Sigmoid colon (tissue), 4 donors: Measurements from ENCODE around the gene CARMIL3.

Experiments used
- POLR2A ChIP-seq, 2 donors: fragments of 450-650 bp; IDR thresholded peaks; one replicate each; pipeline ENCODE4 v1.6.1; 2016; ENCODE audit warnings: antibody characterized with exemption in 2 of 2, mild to moderate bottlenecking in 2 of 2, moderate library complexity in 2 of 2
- POLR2AphosphoS5 ChIP-seq, 4 donors: sonication (generic); formaldehyde crosslinking; IDR thresholded peaks; one replicate each; pipeline ENCODE4 v1.6.1; 2017; ENCODE audit warnings: antibody characterized with exemption in 4 of 4
- TF ChIP-seq, protein P1 (sequence below), 4 experiments: fragments of 450-650 bp in 3 of 4; fragments of 200-600 bp in 1 of 4; IDR thresholded peaks; one replicate each; pipeline ENCODE4 v1.5.1; 2016 to 2019; ENCODE audit warnings: antibody characterized with exemption in 4 of 4, mild to moderate bottlenecking in 3 of 4, moderate library complexity in 2 of 4

- TF ChIP-seq, protein P1, sequence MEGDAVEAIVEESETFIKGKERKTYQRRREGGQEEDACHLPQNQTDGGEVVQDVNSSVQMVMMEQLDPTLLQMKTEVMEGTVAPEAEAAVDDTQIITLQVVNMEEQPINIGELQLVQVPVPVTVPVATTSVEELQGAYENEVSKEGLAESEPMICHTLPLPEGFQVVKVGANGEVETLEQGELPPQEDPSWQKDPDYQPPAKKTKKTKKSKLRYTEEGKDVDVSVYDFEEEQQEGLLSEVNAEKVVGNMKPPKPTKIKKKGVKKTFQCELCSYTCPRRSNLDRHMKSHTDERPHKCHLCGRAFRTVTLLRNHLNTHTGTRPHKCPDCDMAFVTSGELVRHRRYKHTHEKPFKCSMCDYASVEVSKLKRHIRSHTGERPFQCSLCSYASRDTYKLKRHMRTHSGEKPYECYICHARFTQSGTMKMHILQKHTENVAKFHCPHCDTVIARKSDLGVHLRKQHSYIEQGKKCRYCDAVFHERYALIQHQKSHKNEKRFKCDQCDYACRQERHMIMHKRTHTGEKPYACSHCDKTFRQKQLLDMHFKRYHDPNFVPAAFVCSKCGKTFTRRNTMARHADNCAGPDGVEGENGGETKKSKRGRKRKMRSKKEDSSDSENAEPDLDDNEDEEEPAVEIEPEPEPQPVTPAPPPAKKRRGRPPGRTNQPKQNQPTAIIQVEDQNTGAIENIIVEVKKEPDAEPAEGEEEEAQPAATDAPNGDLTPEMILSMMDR (IDR thresholded peaks at IDR 0.05), result peak in 2 of 4 experiments; percentile 15 to 16
- TF ChIP-seq POLR2AphosphoS5 (IDR thresholded peaks at IDR 0.05) (peak; percentile 17 to 67 (median 60)), POLR2A (IDR thresholded peaks at IDR 0.05) (peak in 1 of 2 donors; percentile 81)
Observed at GRCh38 chr14:24093901-24094840, 42.4 kb downstream of the CARMIL3 start, which contains the start of gene PCK2.
